IPS-20b (cell line): ENCODE data around the gene SPTBN1.

ENCODE experiments used
- H3K27ac ChIP-seq: one replicate; pipeline ENCODE4 v1.5.1; 2013; ENCODE audit warnings: low read length
- H3K27me3 ChIP-seq: 2 replicates; pipeline ENCODE4 v1.6.1; 2013; ENCODE audit warnings: mild to moderate bottlenecking, low read length, inconsistent platforms; ENCODE audit not compliant: insufficient read depth
- H3K36me3 ChIP-seq: 2 replicates; pipeline ENCODE4 v1.6.1; 2013; ENCODE audit warnings: low read depth, mild to moderate bottlenecking, inconsistent platforms, low read length, moderate library complexity; ENCODE audit not compliant: insufficient read depth
- H3K4me1 ChIP-seq: 2 replicates; pipeline ENCODE4 v1.6.1; 2013; ENCODE audit warnings: mild to moderate bottlenecking, control low read depth, inconsistent platforms, low read length, moderate library complexity; ENCODE audit not compliant: insufficient read depth
- H3K4me3 ChIP-seq: 2 replicates; pipeline ENCODE4 v1.5.1; 2013; ENCODE audit warnings: mild to moderate bottlenecking, low read length, inconsistent platforms
- H3K9ac ChIP-seq: 2 replicates; pipeline ENCODE4 v1.6.1; 2013; ENCODE audit warnings: low read depth, mild to moderate bottlenecking, inconsistent platforms, low read length, moderate library complexity
- H3K9me3 ChIP-seq: 2 replicates; pipeline ENCODE4 v1.6.1; 2013; ENCODE audit warnings: mild to moderate bottlenecking, low read depth, low read length, inconsistent platforms; ENCODE audit not compliant: insufficient read depth

The SPTBN1 gene

DNA sequence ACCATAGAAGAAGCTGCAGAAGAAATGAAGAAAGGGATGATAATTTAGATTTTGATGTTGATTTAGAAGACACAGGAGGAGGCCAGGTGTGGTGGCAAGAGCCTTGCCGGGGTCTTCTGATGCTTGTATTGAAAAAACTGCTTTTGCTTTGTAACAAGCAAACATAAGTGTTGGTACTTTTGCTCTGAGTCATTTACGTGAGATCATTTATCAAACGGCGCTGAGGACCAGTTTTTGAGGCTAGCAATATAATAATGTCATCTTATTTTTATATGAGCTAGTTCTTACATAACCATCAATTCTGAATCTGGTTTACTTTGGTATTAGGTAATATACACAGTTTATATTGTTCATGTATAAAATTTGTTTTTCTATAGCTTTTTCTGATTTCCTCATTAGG lies 30.6 kb downstream of the SPTBN1 start:
- Histone ChIP-seq H3K4me1 (no peaks in the 10 kb centered on the region; the same call in 1 of the 2 replicates), H3K27me3 (no peaks in the 10 kb centered on the region), H3K27ac (no peak overlapping the region), H3K36me3 (no peaks in the 10 kb centered on the region), H3K4me3 (no peak overlapping the region), H3K9ac (no peak overlapping the region), H3K9me3 (peaks cover 5% of the 10 kb centered on the region; the same call in 1 of the 2 replicates)

DNA sequence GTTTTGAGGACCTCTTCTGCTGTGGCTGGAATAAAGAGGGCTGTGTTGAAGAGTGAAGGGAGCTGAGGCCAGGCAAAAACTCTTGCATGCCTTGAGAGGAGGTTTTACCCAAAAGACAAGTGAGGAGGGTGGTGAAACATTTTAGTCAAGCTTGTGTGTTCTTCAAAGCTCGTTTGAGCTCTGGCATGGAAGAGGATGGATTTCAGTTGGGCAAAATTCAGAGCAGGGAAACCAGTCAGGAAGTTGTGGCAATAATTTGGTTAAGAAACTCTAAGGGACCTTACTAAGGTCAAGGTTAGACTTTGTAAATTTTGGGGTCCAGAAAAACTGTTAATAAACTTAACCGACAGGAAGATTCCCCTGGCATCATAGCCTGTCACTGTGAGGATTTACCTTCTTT lies 34.7 kb downstream of the SPTBN1 start:
- no peak overlapping the region for H3K4me3 ChIP-seq
- no peaks in the 10 kb centered on the region for H3K36me3 ChIP-seq
- no peak overlapping the region for H3K27ac ChIP-seq
- no peaks in the 10 kb centered on the region for H3K27me3 ChIP-seq
- no peaks in the 10 kb centered on the region; the same call in 1 of the 2 replicates for H3K4me1 ChIP-seq
- no peaks in the 10 kb centered on the region for H3K9me3 ChIP-seq
- H3K9ac ChIP-seq: no peak overlapping the region

DNA sequence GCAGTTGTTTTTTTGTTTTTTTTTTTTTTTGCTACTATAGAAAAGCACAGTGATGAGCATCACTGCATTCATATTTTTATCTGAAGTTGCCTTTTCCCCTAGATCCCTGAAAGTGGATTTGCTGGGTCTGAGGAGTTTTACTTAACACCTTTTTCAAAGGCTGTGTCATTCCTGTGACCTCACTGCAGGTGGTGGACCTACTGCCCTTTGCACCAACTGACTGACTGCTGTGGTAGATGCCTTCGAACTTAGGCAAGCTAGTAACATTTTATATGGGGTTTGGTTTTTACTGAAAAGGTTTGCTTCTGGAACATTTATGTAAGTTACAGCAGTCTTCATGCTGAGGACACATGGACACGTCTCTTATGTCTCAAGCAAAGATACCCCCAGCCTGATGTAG lies 36.2 kb downstream of the SPTBN1 start:
- Histone ChIP-seq H3K36me3 (no peaks in the 10 kb centered on the region), H3K9ac (no peak overlapping the region), H3K27me3 (no peaks in the 10 kb centered on the region), H3K27ac (no peak overlapping the region), H3K9me3 (no peaks in the 10 kb centered on the region), H3K4me1 (peaks cover 7% of the 10 kb centered on the region; the same call in 1 of the 2 replicates), H3K4me3 (no peak overlapping the region)

DNA sequence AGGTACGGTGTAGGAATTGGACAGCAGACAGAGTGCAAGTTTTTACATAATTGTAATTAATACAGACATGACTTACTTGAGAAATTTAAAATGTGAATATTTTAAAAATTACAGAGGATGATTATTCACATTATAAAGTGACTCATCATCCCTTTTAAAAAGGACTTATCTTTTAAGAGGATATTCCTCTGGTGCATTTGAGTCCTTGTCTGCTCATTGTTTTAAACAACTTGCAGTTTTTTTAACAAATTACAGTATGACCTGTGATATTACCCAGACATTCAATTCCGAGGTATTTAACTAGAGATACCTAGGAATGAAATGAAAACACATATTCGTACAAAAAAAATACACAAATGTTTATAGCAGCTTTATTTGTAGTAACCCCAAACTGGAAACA lies 38.0 kb downstream of the SPTBN1 start:
- Histone ChIP-seq H3K36me3 (no peaks in the 10 kb centered on the region), H3K4me1 (peaks cover 22% of the 10 kb centered on the region; the same call in 1 of the 2 replicates), H3K27me3 (no peaks in the 10 kb centered on the region), H3K4me3 (no peak overlapping the region), H3K9me3 (no peaks in the 10 kb centered on the region), H3K27ac (no peak overlapping the region), H3K9ac (no peak overlapping the region)

DNA sequence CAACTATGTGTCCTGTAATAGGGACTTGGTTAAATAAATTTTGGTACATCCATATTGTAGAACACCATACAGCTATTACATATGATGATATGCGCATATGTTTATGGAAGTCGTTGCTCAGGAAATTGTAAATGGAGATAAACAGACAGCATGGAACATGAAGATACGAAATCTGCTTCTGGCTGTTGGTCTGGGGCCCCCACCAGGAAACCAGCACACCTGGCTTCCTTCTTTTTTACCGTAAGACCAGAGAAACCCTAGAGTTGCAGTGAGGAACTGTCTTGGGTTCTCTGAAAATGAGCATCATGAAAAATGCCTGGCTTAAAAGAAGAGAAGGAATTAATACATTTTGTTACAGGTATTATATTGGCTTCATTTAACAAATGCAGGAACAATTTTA lies 40.8 kb downstream of the SPTBN1 start:
- H3K36me3 ChIP-seq: no peaks in the 10 kb centered on the region
- peaks cover 22% of the 10 kb centered on the region; the same call in 1 of the 2 replicates for H3K4me1 ChIP-seq
- no peak overlapping the region; the same call in 1 of the 2 replicates for H3K4me3 ChIP-seq
- no peaks in the 10 kb centered on the region for H3K9me3 ChIP-seq
- H3K27ac ChIP-seq: peak overlapping the region; percentile 3
- H3K27me3 ChIP-seq: no peaks in the 10 kb centered on the region
- H3K9ac ChIP-seq: no peak overlapping the region; the same call in 1 of the 2 replicates

DNA sequence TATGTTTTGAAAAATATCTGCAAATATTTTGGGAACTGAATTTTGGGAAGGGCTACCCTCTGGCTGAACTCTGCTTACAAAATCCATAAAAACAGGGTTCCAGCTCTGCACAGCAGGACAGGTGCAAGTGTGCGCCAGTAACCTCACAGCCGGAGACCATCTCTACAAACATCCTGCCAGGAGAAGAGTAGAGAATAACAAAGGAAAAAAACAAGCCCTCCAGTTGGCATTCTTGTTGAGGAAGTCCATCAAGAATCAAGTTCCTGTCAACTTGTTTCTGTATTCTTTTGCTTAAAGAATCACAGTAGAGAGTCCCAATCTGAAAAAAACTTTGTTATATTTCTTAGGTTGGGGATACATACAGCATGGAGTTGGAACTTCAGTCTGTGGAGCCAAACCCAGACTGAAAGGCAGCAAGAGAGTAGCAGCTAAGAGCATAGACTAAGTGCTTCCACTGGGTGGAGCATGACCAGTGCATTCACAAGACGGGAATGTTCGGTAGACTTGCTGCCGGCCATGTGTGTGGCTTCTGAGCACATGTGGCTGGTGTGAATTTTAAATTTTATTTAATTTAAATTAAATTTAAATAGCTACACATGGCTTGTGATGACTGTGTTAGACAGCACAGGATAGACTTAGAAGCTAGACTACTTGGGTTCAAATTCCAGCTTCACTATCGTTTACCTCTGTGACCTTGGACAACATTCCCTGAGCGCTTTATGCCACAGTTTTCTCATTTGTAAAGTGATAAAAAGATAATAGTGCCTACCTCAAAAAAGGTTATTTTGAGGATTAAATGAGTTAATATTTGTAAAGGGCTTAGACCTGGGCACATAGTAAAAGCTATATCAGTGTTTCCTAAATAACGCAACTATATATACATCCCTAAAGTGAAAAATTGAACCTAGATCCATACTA lies 41.9 kb downstream of the SPTBN1 start:
- H3K9me3 ChIP-seq: no peaks in the 10 kb centered on the region

DNA sequence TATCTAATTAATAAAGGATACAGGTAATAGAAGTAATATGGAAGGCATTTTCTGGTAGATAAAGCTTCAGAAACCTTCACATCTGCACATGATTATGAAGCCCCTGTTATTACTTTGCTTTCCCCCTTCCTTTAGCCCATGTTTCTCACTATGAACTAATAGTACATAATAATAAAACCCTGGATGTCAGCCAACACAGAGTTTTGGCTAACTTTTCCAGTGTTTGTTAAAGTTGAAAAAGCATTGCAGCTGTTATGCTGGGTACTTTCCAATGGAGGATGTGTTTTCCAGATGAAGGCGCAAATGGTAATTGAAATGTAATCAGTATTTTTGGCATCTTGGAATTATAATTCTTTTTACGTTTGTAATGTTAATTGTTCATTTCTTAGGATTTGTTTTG lies 43.5 kb downstream of the SPTBN1 start:
- no peaks in the 10 kb centered on the region for H3K9me3 ChIP-seq
- H3K4me3 ChIP-seq: no peak overlapping the region
- H3K9ac ChIP-seq: no peak overlapping the region
- H3K27me3 ChIP-seq: no peaks in the 10 kb centered on the region
- peaks cover 22% of the 10 kb centered on the region; the same call in 1 of the 2 replicates for H3K4me1 ChIP-seq
- no peak overlapping the region for H3K27ac ChIP-seq
- H3K36me3 ChIP-seq: no peaks in the 10 kb centered on the region

More for the DNA sequence above, 41.9 kb downstream of the SPTBN1 start:
- Histone ChIP-seq H3K4me1 (peaks cover 22% of the 10 kb centered on the region; the same call in 1 of the 2 replicates), H3K4me3 (peak overlapping the region; percentile 4; the same call in 1 of the 2 replicates), H3K9ac (no peak overlapping the region; the same call in 1 of the 2 replicates), H3K27ac (no peak overlapping the region), H3K27me3 (no peaks in the 10 kb centered on the region), H3K36me3 (no peaks in the 10 kb centered on the region)

DNA sequence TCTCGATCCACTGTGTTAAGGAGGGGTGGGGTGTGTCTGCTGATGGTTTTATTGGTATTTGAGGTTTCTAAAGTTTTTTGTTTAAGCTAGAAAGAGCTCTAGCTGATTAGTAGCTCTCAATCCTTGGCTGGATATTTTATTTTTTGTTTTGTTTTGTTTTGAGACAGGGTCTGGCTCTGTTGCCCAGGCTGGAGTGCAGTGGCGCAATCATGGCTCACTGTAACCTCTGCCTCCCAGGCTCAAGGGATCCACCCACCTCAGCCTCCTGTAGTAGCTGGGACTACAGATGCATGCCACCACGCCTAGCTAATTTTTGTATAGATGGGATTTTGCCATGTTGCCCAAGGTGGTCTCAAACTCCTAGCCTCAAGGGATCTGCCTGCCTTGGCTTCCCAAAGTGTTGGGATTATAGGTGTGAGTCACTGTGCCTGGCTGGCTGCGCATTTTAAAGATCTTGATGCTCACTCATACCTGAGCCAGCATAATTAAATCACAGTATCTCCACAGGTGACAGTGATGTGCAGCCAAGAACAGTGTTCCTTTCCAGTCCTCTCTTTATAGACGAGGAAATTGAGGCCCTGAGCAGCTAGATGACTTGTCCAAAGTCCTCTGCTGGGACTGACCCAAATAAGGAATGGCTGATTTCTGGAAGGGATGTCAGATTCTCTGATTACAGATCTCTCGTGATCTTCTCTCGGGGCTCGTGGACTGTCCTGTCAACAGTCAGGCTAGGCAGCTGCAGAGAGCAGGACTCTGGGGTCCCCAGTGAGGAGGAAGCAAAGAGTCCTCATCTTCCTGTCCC lies 44.5 kb downstream of the SPTBN1 start:
- no peaks in the 10 kb centered on the region for H3K9me3 ChIP-seq
- H3K36me3 ChIP-seq: no peaks in the 10 kb centered on the region
- no peaks in the 10 kb centered on the region for H3K27me3 ChIP-seq
- no peak overlapping the region for H3K27ac ChIP-seq
- H3K9ac ChIP-seq: no peak overlapping the region
- peaks cover 22% of the 10 kb centered on the region; the same call in 1 of the 2 replicates for H3K4me1 ChIP-seq
- H3K4me3 ChIP-seq: no peak overlapping the region

DNA sequence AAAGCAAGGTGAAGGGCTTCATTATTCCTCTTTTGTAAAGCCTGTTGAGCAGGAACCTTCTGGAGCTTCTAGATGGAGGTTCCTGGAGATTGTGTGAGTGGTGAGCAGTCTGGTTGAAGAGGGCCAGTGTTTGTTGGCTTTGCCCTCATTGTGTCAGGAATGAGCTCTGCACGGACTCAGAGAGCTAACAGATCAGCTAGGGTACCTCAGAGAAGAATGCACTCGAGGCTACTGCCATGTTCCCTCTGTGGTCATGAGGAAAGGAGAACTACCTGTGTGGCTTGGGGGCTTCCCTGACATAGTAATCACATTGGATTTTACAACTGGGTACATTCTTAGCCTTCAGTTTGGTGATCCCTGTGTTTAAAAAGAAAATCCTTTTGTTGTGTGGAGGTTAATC lies 46.6 kb downstream of the SPTBN1 start:
- no peak overlapping the region for H3K4me3 ChIP-seq
- no peak overlapping the region for H3K9ac ChIP-seq
- no peak overlapping the region for H3K27ac ChIP-seq

DNA sequence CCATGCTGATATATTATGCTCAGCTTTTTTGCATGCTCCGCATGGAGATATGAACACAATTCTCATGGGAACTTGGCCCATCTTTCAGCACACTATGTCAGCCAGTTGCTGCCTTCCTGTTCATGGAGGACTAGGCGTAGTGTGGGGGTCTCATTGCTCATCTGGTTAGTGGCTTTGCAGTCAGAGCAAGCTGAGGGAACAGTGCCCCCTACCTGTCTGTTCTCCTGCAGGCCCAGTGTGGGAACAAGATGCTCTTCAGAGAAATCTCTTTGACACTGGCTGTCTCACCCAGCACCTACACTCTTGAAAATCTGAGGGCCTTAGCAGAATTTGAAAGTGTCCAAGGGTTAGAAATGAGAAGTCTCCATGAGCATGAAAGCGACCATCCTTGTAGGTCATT lies 47.1 kb downstream of the SPTBN1 start:
- no peak overlapping the region for H3K27ac ChIP-seq
- no peaks in the 10 kb centered on the region for H3K27me3 ChIP-seq
- peaks cover 8% of the 10 kb centered on the region; the same call in 1 of the 2 replicates for H3K4me1 ChIP-seq
- no peaks in the 10 kb centered on the region for H3K9me3 ChIP-seq
- no peak overlapping the region for H3K4me3 ChIP-seq
- no peak overlapping the region for H3K9ac ChIP-seq
- no peaks in the 10 kb centered on the region for H3K36me3 ChIP-seq

More for the DNA sequence above, 46.6 kb downstream of the SPTBN1 start:
- no peaks in the 10 kb centered on the region for H3K36me3 ChIP-seq
- H3K27me3 ChIP-seq: no peaks in the 10 kb centered on the region
- no peaks in the 10 kb centered on the region for H3K9me3 ChIP-seq
- H3K4me1 ChIP-seq: peaks cover 12% of the 10 kb centered on the region; the same call in 1 of the 2 replicates

DNA sequence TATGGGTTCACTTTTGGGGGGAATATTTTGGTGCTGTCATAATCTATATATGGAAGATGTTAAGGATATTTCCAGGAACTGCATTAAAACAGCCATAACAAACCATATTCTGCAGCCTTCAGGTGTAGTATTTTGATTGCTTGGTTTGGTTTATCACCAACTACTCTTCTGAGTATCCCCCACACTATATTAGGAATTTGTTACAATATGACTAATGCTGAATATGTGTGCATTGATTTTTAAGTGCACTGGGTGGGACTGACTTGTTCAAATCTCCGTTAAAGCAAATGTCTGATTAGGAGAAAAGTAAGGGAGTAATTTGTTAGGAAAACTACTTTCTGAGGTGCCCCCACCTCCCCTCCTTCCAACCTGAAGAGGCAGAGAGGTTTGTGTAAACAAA lies 47.7 kb downstream of the SPTBN1 start:
- H3K4me3 ChIP-seq: no peak overlapping the region
- no peak overlapping the region for H3K9ac ChIP-seq
- H3K36me3 ChIP-seq: no peaks in the 10 kb centered on the region
- peaks cover 2% of the 10 kb centered on the region; the same call in 1 of the 2 replicates for H3K4me1 ChIP-seq
- no peaks in the 10 kb centered on the region for H3K9me3 ChIP-seq
- H3K27ac ChIP-seq: no peak overlapping the region
- H3K27me3 ChIP-seq: no peaks in the 10 kb centered on the region
